H1 (cell line): ENCODE results near the gene DNAJC19. TPM values are rescaled to one million over a fixed set of nuclear protein-coding genes. Genes with fewer than 3 reads are reported as not detected.

Experiments used
- BACH1 ChIP-seq: IDR thresholded peaks from 2 replicates; pipeline ENCODE4 v1.6.1; 2012; ENCODE audit warnings: low read length, improper control_type of control experiment
- FOSL1 ChIP-seq: IDR thresholded peaks from 2 replicates; pipeline ENCODE4 v1.6.1; 2011; ENCODE audit warnings: mild to moderate bottlenecking, low read depth, low read length, moderate library complexity; ENCODE audit not compliant: insufficient read depth
- GABPA ChIP-seq: IDR thresholded peaks from 2 replicates; pipeline ENCODE4 v1.6.1; 2011; ENCODE audit warnings: mild to moderate bottlenecking, low read length, moderate library complexity, borderline replicate concordance; ENCODE audit not compliant: insufficient read depth
- HDAC2 ChIP-seq, 2 experiments: fragments of 300-600 bp in 1 of 2; sonication (generic) in 1 of 2; IDR thresholded peaks; 2 replicates each; pipeline ENCODE4 v1.6.1; 2011 to 2012; ENCODE audit warnings: low read depth in 2 of 2, low read length in 2 of 2, mild to moderate bottlenecking in 2 of 2, moderate library complexity in 2 of 2, borderline replicate concordance in 1 of 2, inconsistent platforms in 1 of 2
- JUN ChIP-seq: IDR thresholded peaks from 2 replicates; pipeline ENCODE4 v1.6.1; 2011; ENCODE audit warnings: low read depth, mild to moderate bottlenecking, improper control_type of control experiment, low read length
- KDM4A ChIP-seq: IDR thresholded peaks from one replicate; pipeline ENCODE4 v1.7.1; 2012; ENCODE audit warnings: low read depth, mild to moderate bottlenecking, moderate library complexity, low read length, inconsistent platforms; ENCODE audit not compliant: severe bottlenecking
- MAFK ChIP-seq: IDR thresholded peaks from 2 replicates; pipeline ENCODE4 v1.6.1; 2012; ENCODE audit warnings: low read depth, mild to moderate bottlenecking, improper control_type of control experiment, low read length
- RFX5 ChIP-seq: IDR thresholded peaks from 2 replicates; pipeline ENCODE4 v1.6.1; 2011; ENCODE audit warnings: low read depth, low read length, improper control_type of control experiment, borderline replicate concordance
- SIX5 ChIP-seq: IDR thresholded peaks from 2 replicates; pipeline ENCODE4 v1.6.1; 2011; ENCODE audit warnings: mild to moderate bottlenecking, low read depth, low read length
- SUZ12 ChIP-seq: fragments of 200-600 bp; sonication (generic); IDR thresholded peaks from 2 replicates; pipeline ENCODE4 v1.6.1; 2012; ENCODE audit warnings: mild to moderate bottlenecking, inconsistent platforms, low read length, moderate library complexity, mixed read lengths
- TBP ChIP-seq: IDR thresholded peaks from 2 replicates; pipeline ENCODE4 v1.6.1; 2011; ENCODE audit warnings: low read depth, low read length, improper control_type of control experiment
- polyA plus RNA-seq, 7 experiments: library from polyadenylated mRNA; depleted of rRNA in 3 of 7; stranded (reverse) in 5 of 7; unstranded in 2 of 7; fragments of >200 nt in 5 of 7; fragments of 200-250 nt in 2 of 7; gene quantifications; 1 replicate in 5 of 7; 2 replicates in 1 of 7; 4 replicates in 1 of 7; pipeline versions ENCODE4 v1.2.1 to v1.2.3, GENCODE V29; 2011 to 2013; ENCODE audit warnings: missing spikeins in 2 of 7, mixed read lengths in 2 of 7
- total RNA-seq: library from RNA; stranded (reverse); fragmentation: NEBNext Ultra II Directional; extraction: Animal tissue kit (Norgen Biotek cat#: 25700); gene quantifications from 2 replicates; pipeline ENCODE4 v1.2.1, GENCODE V29; 2021
- TF ChIP-seq, protein P1 (sequence below): fragments of 300-600 bp; sonication (generic); IDR thresholded peaks from 2 replicates; pipeline ENCODE4 v1.7.1; 2012; ENCODE audit warnings: low read length, moderate library complexity, mild to moderate bottlenecking, inconsistent platforms; ENCODE audit not compliant: insufficient replicate concordance

The DNAJC19 gene
- total and polyA plus RNA-seq, 2 of the 8 experiments (the other 6 are each of a cell fraction or from before 2014, with no cell fraction given) = 62.4 to 90.9 TPM

DNA sequence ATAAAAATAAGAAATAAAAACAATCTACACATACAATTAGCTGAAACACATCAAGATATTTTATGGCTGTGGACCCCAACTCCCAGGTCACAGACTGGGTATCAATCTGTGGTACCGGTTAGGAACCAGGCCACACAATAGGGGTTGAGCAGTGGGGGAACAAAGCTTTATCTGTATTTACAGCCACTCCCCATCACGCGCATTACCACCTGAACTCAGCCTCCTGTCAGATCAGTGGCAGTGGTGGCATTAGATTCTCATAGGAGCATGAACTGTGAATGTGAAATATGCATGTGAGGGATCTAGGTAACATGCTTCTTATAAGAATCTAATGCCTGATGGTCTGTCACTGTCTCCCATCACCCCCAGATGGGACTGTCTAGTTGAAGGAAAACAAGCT, 17.7 kb upstream of the DNAJC19 start (continued):
- TF ChIP-seq, protein P1, sequence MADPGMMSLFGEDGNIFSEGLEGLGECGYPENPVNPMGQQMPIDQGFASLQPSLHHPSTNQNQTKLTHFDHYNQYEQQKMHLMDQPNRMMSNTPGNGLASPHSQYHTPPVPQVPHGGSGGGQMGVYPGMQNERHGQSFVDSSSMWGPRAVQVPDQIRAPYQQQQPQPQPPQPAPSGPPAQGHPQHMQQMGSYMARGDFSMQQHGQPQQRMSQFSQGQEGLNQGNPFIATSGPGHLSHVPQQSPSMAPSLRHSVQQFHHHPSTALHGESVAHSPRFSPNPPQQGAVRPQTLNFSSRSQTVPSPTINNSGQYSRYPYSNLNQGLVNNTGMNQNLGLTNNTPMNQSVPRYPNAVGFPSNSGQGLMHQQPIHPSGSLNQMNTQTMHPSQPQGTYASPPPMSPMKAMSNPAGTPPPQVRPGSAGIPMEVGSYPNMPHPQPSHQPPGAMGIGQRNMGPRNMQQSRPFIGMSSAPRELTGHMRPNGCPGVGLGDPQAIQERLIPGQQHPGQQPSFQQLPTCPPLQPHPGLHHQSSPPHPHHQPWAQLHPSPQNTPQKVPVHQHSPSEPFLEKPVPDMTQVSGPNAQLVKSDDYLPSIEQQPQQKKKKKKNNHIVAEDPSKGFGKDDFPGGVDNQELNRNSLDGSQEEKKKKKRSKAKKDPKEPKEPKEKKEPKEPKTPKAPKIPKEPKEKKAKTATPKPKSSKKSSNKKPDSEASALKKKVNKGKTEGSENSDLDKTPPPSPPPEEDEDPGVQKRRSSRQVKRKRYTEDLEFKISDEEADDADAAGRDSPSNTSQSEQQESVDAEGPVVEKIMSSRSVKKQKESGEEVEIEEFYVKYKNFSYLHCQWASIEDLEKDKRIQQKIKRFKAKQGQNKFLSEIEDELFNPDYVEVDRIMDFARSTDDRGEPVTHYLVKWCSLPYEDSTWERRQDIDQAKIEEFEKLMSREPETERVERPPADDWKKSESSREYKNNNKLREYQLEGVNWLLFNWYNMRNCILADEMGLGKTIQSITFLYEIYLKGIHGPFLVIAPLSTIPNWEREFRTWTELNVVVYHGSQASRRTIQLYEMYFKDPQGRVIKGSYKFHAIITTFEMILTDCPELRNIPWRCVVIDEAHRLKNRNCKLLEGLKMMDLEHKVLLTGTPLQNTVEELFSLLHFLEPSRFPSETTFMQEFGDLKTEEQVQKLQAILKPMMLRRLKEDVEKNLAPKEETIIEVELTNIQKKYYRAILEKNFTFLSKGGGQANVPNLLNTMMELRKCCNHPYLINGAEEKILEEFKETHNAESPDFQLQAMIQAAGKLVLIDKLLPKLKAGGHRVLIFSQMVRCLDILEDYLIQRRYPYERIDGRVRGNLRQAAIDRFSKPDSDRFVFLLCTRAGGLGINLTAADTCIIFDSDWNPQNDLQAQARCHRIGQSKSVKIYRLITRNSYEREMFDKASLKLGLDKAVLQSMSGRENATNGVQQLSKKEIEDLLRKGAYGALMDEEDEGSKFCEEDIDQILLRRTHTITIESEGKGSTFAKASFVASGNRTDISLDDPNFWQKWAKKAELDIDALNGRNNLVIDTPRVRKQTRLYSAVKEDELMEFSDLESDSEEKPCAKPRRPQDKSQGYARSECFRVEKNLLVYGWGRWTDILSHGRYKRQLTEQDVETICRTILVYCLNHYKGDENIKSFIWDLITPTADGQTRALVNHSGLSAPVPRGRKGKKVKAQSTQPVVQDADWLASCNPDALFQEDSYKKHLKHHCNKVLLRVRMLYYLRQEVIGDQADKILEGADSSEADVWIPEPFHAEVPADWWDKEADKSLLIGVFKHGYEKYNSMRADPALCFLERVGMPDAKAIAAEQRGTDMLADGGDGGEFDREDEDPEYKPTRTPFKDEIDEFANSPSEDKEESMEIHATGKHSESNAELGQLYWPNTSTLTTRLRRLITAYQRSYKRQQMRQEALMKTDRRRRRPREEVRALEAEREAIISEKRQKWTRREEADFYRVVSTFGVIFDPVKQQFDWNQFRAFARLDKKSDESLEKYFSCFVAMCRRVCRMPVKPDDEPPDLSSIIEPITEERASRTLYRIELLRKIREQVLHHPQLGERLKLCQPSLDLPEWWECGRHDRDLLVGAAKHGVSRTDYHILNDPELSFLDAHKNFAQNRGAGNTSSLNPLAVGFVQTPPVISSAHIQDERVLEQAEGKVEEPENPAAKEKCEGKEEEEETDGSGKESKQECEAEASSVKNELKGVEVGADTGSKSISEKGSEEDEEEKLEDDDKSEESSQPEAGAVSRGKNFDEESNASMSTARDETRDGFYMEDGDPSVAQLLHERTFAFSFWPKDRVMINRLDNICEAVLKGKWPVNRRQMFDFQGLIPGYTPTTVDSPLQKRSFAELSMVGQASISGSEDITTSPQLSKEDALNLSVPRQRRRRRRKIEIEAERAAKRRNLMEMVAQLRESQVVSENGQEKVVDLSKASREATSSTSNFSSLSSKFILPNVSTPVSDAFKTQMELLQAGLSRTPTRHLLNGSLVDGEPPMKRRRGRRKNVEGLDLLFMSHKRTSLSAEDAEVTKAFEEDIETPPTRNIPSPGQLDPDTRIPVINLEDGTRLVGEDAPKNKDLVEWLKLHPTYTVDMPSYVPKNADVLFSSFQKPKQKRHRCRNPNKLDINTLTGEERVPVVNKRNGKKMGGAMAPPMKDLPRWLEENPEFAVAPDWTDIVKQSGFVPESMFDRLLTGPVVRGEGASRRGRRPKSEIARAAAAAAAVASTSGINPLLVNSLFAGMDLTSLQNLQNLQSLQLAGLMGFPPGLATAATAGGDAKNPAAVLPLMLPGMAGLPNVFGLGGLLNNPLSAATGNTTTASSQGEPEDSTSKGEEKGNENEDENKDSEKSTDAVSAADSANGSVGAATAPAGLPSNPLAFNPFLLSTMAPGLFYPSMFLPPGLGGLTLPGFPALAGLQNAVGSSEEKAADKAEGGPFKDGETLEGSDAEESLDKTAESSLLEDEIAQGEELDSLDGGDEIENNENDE = no peak
- TF ChIP-seq HDAC2 (IDR thresholded peaks at IDR 0.05; ENCODE audit: borderline replicate concordance in 1 of 2, low read depth in 2 of 2, low read length in 2 of 2) (no peak), RFX5 (no peak), BACH1 (no peak), GABPA (no peak), JUN (no peak), SUZ12 (no peak), FOSL1 (no peak), MAFK (no peak), SIX5 (no peak), TBP (no peak), KDM4A (no peak)
